ENCODE measurements around the gene AMN. TPM values are rescaled to one million over a fixed set of nuclear protein-coding genes. Genes with fewer than 3 reads are reported as not detected.

AMN gene
- polyA plus RNA-seq, 1 of the 3 experiments (the other 2 are of a cell fraction) = 0.03 TPM

DNA sequence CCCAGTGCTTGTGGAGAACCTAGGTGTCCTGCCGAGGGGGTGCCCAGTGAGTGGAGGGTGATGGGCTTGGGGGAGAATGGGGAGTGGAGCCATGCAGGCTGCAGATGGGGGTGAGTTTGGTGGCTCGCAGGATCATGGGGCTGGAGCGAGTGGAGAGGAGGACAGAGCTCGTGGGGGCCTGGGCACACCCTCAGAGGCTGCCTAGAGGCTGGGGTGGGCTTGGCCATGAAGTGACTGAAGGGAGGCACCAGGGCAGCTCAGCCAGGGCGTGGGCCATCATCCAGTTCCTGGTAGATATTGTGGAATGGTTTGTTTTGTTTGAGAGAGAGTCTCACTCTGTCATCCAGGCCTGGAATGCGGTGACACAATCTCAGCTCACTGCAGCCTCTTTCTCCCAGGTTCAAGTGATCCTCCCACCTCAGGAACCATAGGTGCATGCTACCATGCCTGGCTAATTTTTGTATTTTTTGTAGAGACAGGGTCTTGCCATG is 43.4 kb upstream of the AMN start:
- H3K36me3 ChIP-seq (replicated peaks in 1 of 2; ENCODE audit: control insufficient read depth in 1 of 2, insufficient read depth in 2 of 2, low read length in 1 of 2) = peaks cover 18 to 28% of the 10 kb centered on the region in 2 experiments
- POLR2A ChIA-PET = no interaction called here
- H3K4me2 ChIP-seq = no peak overlapping the region
- H3F3A ChIP-seq (replicated peaks; ENCODE audit: insufficient read depth) = no peaks in the 10 kb centered on the region
- no peaks in the 10 kb centered on the region for H3K27me3 ChIP-seq (ENCODE audit: insufficient read depth)
- no peak overlapping the region for H3K9ac ChIP-seq
- H3K4me3 ChIP-seq (ENCODE audit: low read depth in 2 of 2, low read length in 1 of 2) = no peak overlapping the region
- no peaks in the 10 kb centered on the region for H4K20me1 ChIP-seq (ENCODE audit: insufficient read depth)
- CTCF ChIA-PET = no interaction called here
- H3K27ac ChIP-seq (ENCODE audit: low read depth in 2 of 2, low read length in 1 of 2) = no peak overlapping the region
- no peak for TF ChIP-seq NRF1 (IDR thresholded peaks at IDR 0.05; ENCODE audit: low read depth, low read length)
- no peak for TF ChIP-seq POLR2AphosphoS5 (IDR thresholded peaks at IDR 0.05; ENCODE audit: low read depth, low read length)
- no peak for TF ChIP-seq EZH2phosphoT487 (IDR thresholded peaks at IDR 0.05; ENCODE audit: borderline replicate concordance, low read depth)
- no peak for TF ChIP-seq NFIC (IDR thresholded peaks at IDR 0.05; ENCODE audit: borderline replicate concordance)
- no peak for TF ChIP-seq RCOR1 (IDR thresholded peaks at IDR 0.05; ENCODE audit: low read length)
- TF ChIP-seq MEF2A (IDR thresholded peaks at IDR 0.05; ENCODE audit: borderline replicate concordance, low read depth) = no peak
- H3K79me2 ChIP-seq (ENCODE audit: insufficient read depth) = no peaks in the 10 kb centered on the region
- peaks cover 0 to 11% of the 10 kb centered on the region in 2 experiments; a peak in 2 of 4 replicates for H3K4me1 ChIP-seq (ENCODE audit: control insufficient read depth in 1 of 2, insufficient read depth in 2 of 2, low read depth in 1 of 2, low read length in 1 of 2)
- DNase-seq = no peak
- no peaks in the 10 kb centered on the region for H3K9me3 ChIP-seq
- WGBS (ENCODE audit: low lambda C conversion rate) = 93% methylated on average over 4 of the region's 6 CpGs
- H2AFZ ChIP-seq (ENCODE audit: low read depth) = no peak overlapping the region
- no peaks in the 10 kb centered on the region for H3K9me2 ChIP-seq

DNA sequence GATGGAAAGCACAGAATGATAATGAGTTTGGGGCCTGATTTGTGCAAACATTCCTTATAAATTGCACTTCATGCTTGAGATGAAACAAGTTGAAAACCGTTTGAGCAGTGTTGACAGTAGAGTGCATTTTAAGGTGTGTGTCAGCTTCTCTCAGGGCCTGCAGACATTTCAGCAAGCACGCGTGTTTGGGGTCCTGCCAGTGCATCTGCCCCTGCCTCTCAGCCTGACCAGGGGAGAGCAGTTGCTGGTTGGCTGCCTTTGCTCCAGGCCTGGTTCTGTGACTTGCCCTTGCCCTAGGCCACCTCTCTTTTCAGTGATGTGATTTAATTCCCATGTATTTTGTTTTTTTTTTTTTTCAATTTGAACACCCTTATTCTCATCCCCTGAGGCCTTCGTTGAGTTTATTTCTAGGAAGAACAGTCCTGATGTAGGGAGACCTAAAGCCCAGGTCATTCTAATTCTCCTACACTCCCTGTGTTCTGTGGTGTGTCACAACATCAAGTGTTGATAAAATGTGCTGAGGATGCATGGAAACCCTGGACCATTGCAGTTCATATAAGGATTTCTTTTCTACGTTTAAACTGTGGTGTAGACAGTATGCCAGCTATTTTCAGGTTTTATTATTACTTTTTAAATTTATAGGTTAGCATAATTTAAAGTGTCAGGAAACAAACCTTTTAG is 40.1 kb upstream of the AMN start:
- ChIA-PET CTCF (interaction anchor here (1.5 to 1.8 kb wide), 2 partner anchors 15 to 187 kb away, joined by 4 read pairs; no protein-coding TSS in a partner anchor), POLR2A (interaction anchor here (0.6 kb wide), 1 partner anchor 134 kb away, joined by 5 read pairs; no protein-coding TSS in a partner anchor)
- peak; percentile 26; the same call in 1 of the 2 replicates for TF ChIP-seq MXI1 (IDR thresholded peaks at IDR 0.05; ENCODE audit: low read depth, low read length)
- no peak for TF ChIP-seq NRF1 (IDR thresholded peaks at IDR 0.05; ENCODE audit: low read depth, low read length)
- Histone ChIP-seq H3K9me3 (no peaks in the 10 kb centered on the region), H3K9me2 (no peaks in the 10 kb centered on the region), H3K36me3 (replicated peaks in 1 of 2; ENCODE audit: control insufficient read depth in 1 of 2, insufficient read depth in 2 of 2, low read length in 1 of 2) (peaks cover 4 to 24% of the 10 kb centered on the region in 2 experiments), H3K9ac (no peak overlapping the region), H4K20me1 (ENCODE audit: insufficient read depth) (no peaks in the 10 kb centered on the region), H3K4me2 (no peak overlapping the region), H3K4me1 (ENCODE audit: control insufficient read depth in 1 of 2, insufficient read depth in 2 of 2, low read depth in 1 of 2, low read length in 1 of 2) (peaks cover 0 to 11% of the 10 kb centered on the region in 2 experiments; a peak in 2 of 4 replicates), H3K27ac (ENCODE audit: low read depth in 2 of 2, low read length in 1 of 2) (peak overlapping the region in 1 of 2 experiments; percentile 59; a peak in 2 of 4 replicates), H3K27me3 (ENCODE audit: insufficient read depth) (no peaks in the 10 kb centered on the region), H2AFZ (ENCODE audit: low read depth) (no peak overlapping the region), H3K4me3 (ENCODE audit: low read depth in 2 of 2, low read length in 1 of 2) (no peak overlapping the region), H3K79me2 (ENCODE audit: insufficient read depth) (no peaks in the 10 kb centered on the region), H3F3A (replicated peaks; ENCODE audit: insufficient read depth) (no peaks in the 10 kb centered on the region)
- WGBS (ENCODE audit: low lambda C conversion rate) = 83% methylated on average over 5 of the region's 5 CpGs
- peak; percentile 72 for DNase-seq

DNA sequence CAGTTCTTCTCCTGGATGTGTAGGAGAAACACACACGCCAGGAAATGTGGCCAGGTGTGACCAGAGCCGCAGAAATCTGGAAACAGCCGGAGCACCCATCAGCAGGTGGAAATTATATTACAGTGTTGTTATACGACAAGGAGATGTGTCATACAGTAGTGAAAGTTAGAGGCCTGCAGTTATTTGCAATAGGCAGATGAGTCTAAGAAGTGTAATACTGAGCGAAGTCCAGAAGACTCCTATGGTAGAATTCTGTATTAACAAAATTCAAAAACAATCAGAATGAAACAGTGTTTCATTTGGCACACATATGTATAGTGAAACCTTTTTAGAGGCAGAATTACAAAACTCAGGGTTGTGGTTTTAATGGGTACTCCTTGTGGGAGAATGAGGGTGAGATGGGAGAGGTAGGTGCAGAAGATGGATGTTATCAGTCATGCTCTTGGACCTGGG is 39.3 kb upstream of the AMN start:
- CTCF ChIA-PET = interaction anchor here (1.5 kb wide), 1 partner anchor 15 kb away, joined by 4 read pairs; no protein-coding TSS in a partner anchor
- no peaks in the 10 kb centered on the region for H3F3A ChIP-seq (replicated peaks; ENCODE audit: insufficient read depth)
- peaks cover 0 to 11% of the 10 kb centered on the region in 2 experiments; a peak in 2 of 4 replicates for H3K4me1 ChIP-seq (ENCODE audit: control insufficient read depth in 1 of 2, insufficient read depth in 2 of 2, low read depth in 1 of 2, low read length in 1 of 2)
- H4K20me1 ChIP-seq (ENCODE audit: insufficient read depth) = no peaks in the 10 kb centered on the region
- DNase-seq = no peak
- POLR2A ChIA-PET = interaction anchor here (0.6 kb wide), 1 partner anchor 135 kb away, joined by 5 read pairs; no protein-coding TSS in a partner anchor
- no peak overlapping the region for H3K4me3 ChIP-seq (ENCODE audit: low read depth in 2 of 2, low read length in 1 of 2)
- no peaks in the 10 kb centered on the region for H3K79me2 ChIP-seq (ENCODE audit: insufficient read depth)
- H3K4me2 ChIP-seq = no peak overlapping the region
- H3K36me3 ChIP-seq (replicated peaks in 1 of 2; ENCODE audit: control insufficient read depth in 1 of 2, insufficient read depth in 2 of 2, low read length in 1 of 2) = peaks cover 4 to 18% of the 10 kb centered on the region in 2 experiments
- H3K27ac ChIP-seq (ENCODE audit: low read depth in 2 of 2, low read length in 1 of 2) = no peak overlapping the region
- no peaks in the 10 kb centered on the region for H3K9me3 ChIP-seq
- H2AFZ ChIP-seq (ENCODE audit: low read depth) = no peak overlapping the region
- 96% methylated on average over 5 of the region's 5 CpGs for WGBS (ENCODE audit: low lambda C conversion rate)
- H3K9ac ChIP-seq = no peak overlapping the region
- no peaks in the 10 kb centered on the region for H3K9me2 ChIP-seq
- TF ChIP-seq EP300 (IDR thresholded peaks at IDR 0.05; ENCODE audit: borderline replicate concordance in 1 of 2, low read depth in 1 of 2, low read length in 1 of 2) = no peak
- no peak for TF ChIP-seq TEAD4 (IDR thresholded peaks at IDR 0.05; ENCODE audit: borderline replicate concordance, insufficient read depth)
- TF ChIP-seq, protein P1, sequence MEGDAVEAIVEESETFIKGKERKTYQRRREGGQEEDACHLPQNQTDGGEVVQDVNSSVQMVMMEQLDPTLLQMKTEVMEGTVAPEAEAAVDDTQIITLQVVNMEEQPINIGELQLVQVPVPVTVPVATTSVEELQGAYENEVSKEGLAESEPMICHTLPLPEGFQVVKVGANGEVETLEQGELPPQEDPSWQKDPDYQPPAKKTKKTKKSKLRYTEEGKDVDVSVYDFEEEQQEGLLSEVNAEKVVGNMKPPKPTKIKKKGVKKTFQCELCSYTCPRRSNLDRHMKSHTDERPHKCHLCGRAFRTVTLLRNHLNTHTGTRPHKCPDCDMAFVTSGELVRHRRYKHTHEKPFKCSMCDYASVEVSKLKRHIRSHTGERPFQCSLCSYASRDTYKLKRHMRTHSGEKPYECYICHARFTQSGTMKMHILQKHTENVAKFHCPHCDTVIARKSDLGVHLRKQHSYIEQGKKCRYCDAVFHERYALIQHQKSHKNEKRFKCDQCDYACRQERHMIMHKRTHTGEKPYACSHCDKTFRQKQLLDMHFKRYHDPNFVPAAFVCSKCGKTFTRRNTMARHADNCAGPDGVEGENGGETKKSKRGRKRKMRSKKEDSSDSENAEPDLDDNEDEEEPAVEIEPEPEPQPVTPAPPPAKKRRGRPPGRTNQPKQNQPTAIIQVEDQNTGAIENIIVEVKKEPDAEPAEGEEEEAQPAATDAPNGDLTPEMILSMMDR (IDR thresholded peaks at IDR 0.05) = no peak
- TF ChIP-seq MEF2A (IDR thresholded peaks at IDR 0.05; ENCODE audit: borderline replicate concordance, low read depth) = no peak
- no peak for TF ChIP-seq GATA2 (CRISPR knock-in tag; IDR thresholded peaks at IDR 0.05)
- TF ChIP-seq EZH2phosphoT487 (IDR thresholded peaks at IDR 0.05; ENCODE audit: borderline replicate concordance, low read depth) = no peak
- no peaks in the 10 kb centered on the region for H3K27me3 ChIP-seq (ENCODE audit: insufficient read depth)
